Measurements from ENCODE around the gene FCN1.

DNA sequence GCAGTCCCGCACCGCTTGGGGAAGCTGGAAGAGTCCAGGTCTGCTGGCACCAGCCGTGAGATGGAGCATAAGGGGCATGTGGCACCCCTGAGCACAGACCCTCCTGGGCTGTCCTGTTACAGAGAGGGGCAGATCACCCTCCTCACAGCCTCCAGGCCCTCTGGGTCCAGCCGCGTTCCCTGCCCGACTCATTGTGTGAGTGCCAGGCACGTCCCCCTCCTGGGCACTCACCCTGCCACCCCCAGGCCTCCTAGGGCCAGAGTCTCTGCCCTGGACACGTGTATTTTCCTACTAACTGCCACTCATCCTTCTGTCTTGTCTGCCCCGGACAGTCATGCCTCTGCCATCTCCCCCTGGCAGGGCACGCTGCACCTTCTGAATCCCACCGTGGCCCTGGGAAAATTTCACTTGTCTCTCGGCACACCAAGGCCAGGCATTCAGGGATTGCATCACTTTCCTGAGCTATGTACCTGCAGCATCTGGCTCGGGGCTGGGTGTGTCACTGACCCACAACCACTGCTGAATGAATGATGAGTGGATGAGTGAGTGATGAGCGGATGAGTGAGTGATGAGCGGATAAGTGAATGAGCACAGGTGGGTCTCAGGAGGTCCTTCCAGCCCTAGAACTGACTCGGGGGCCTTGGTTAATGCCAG is 21.5 kb upstream of the FCN1 start:
- TF ChIP-seq CTCF (IDR thresholded peaks at IDR 0.05) (no peak), POLR2A (IDR thresholded peaks at IDR 0.05) (no peak)

Measured in right lobe of liver (tissue), 4 donors.